Fibroblast of lung (primary cell): ENCODE data around the gene EBF3. TPM values are rescaled to one million over a fixed set of nuclear protein-coding genes. Genes with fewer than 3 reads are reported as not detected.

ENCODE experiments used
- DNase-seq, 2 donors: peaks; one replicate each; pipeline versions ENCODE4 v3.0.0 to v3.0.0-alpha.2; 2010; ENCODE audit warnings: low read depth in 2 of 2
- H2AFZ ChIP-seq: 2 replicates; pipeline ENCODE4 v1.5.1; 2012; ENCODE audit warnings: low read length, control low read depth, inconsistent platforms
- H3K27ac ChIP-seq: 2 replicates; pipeline ENCODE4 v1.5.1; 2011; ENCODE audit warnings: low read length, control low read depth; ENCODE audit not compliant: insufficient read depth
- H3K27me3 ChIP-seq: 2 replicates; pipeline ENCODE4 v1.5.1; 2011; ENCODE audit warnings: mild to moderate bottlenecking, low read length; ENCODE audit not compliant: control insufficient read depth, insufficient read depth
- H3K36me3 ChIP-seq: 2 replicates; pipeline ENCODE4 v1.5.1; 2011; ENCODE audit warnings: low read length; ENCODE audit not compliant: control insufficient read depth, insufficient read depth
- H3K4me1 ChIP-seq: 2 replicates; pipeline ENCODE4 v1.5.1; 2011; ENCODE audit warnings: low read length; ENCODE audit not compliant: control insufficient read depth, insufficient read depth; ENCODE audit errors: extremely low read depth
- H3K4me2 ChIP-seq: 2 replicates; pipeline ENCODE4 v1.5.1; 2011; ENCODE audit warnings: low read length, control low read depth; ENCODE audit not compliant: insufficient read depth; ENCODE audit errors: extremely low read depth
- H3K4me3 ChIP-seq, 4 experiments: fragments of 200-600 bp in 1 of 4; sonication (generic) in 1 of 4; replicated peaks in 1 of 4; 2 replicates each; pipeline ENCODE4 v1.5.1; 2011 to 2016; ENCODE audit warnings: low read length in 4 of 4, low read depth in 3 of 4, mild to moderate bottlenecking in 3 of 4, control low read depth in 2 of 4, inconsistent platforms in 1 of 4, mixed read lengths in 1 of 4; ENCODE audit not compliant: insufficient read depth in 1 of 4; ENCODE audit errors: control extremely low read depth in 1 of 4
- H3K79me2 ChIP-seq: 2 replicates; pipeline ENCODE4 v1.5.1; 2012; ENCODE audit warnings: mild to moderate bottlenecking, low read length, inconsistent platforms; ENCODE audit not compliant: control insufficient read depth, insufficient read depth
- H3K9ac ChIP-seq: 2 replicates; pipeline ENCODE4 v1.5.1; 2011; ENCODE audit warnings: mild to moderate bottlenecking, low read length, control low read depth; ENCODE audit not compliant: insufficient read depth
- H3K9me3 ChIP-seq: 2 replicates; pipeline ENCODE4 v1.5.1; 2012; ENCODE audit warnings: low read depth, low read length; ENCODE audit not compliant: control insufficient read depth, insufficient read depth
- H4K20me1 ChIP-seq: 2 replicates; pipeline ENCODE4 v1.5.1; 2011; ENCODE audit warnings: low read length; ENCODE audit not compliant: control insufficient read depth, insufficient read depth; ENCODE audit errors: extremely low read depth
- CTCF ChIP-seq, 2 donors: IDR thresholded peaks in 1 of 2; conservative IDR thresholded peaks in 1 of 2; 1 replicate in 1 of 2; 2 replicates in 1 of 2; pipeline ENCODE4 v1.5.1; 2011 to 2012; ENCODE audit warnings: low read length in 2 of 2, control low read depth in 1 of 2, inconsistent platforms in 1 of 2, low read depth in 1 of 2, mild to moderate bottlenecking in 1 of 2
- EZH2 ChIP-seq: IDR thresholded peaks from 2 replicates; pipeline ENCODE4 v1.5.1; 2012; ENCODE audit warnings: low read length, control low read depth, mild to moderate bottlenecking; ENCODE audit errors: missing control alignments
- polyA plus RNA-seq, 2 donors: library from polyadenylated mRNA; depleted of rRNA in 1 of 2; stranded (reverse) in 1 of 2; unstranded in 1 of 2; fragments of >200 nt; gene quantifications; 2 replicates each; pipeline ENCODE4 v1.2.1, GENCODE V29; 2011 to 2012; ENCODE audit warnings: missing spikeins in 1 of 2
- total RNA-seq: library from RNA; depleted of rRNA; stranded (reverse); fragments of >200 nt; gene quantifications from 2 replicates; pipeline ENCODE4 v1.2.1, GENCODE V29; 2014

Gene EBF3
- total and polyA plus RNA-seq, 2 donors (not counting 1 experiment from before 2014, with no cell fraction given) = 0.12 to 0.17 TPM

GRCh38 chr10:129864082-129864481 is 100.0 kb downstream of the EBF3 start:
- Histone ChIP-seq H2AFZ (no peak overlapping the region), H3K4me1 (no peaks in the 10 kb centered on the region), H3K9ac (no peak overlapping the region), H3K79me2 (no peaks in the 10 kb centered on the region), H3K4me2 (no peak overlapping the region), H3K27ac (no peak overlapping the region), H3K36me3 (no peaks in the 10 kb centered on the region), H3K27me3 (no peaks in the 10 kb centered on the region), H3K9me3 (no peaks in the 10 kb centered on the region), H3K4me3 (no peak overlapping the region), H4K20me1 (no peaks in the 10 kb centered on the region)
- TF ChIP-seq EZH2 = no peak
- no peak for TF ChIP-seq CTCF (conservative IDR thresholded peaks at IDR 0.05 in 1 of 2, IDR thresholded peaks at IDR 0.05 in 1 of 2; ENCODE audit: low read depth in 1 of 2, low read length in 2 of 2)
- DNase-seq = no peak

GRCh38 chr10:129863201-129863663 is 100.8 kb downstream of the EBF3 start:
- no peak for TF ChIP-seq CTCF (conservative IDR thresholded peaks at IDR 0.05 in 1 of 2, IDR thresholded peaks at IDR 0.05 in 1 of 2; ENCODE audit: low read depth in 1 of 2, low read length in 2 of 2)
- no peak for TF ChIP-seq EZH2
- H3K27me3 ChIP-seq = no peaks in the 10 kb centered on the region
- H4K20me1 ChIP-seq = no peaks in the 10 kb centered on the region
- no peak overlapping the region for H3K9ac ChIP-seq
- no peaks in the 10 kb centered on the region for H3K9me3 ChIP-seq
- H3K4me2 ChIP-seq = no peak overlapping the region
- no peak for DNase-seq
- no peak overlapping the region for H2AFZ ChIP-seq
- H3K27ac ChIP-seq = no peak overlapping the region
- no peak overlapping the region for H3K4me3 ChIP-seq
- no peaks in the 10 kb centered on the region for H3K79me2 ChIP-seq
- no peaks in the 10 kb centered on the region for H3K36me3 ChIP-seq
- no peaks in the 10 kb centered on the region for H3K4me1 ChIP-seq

GRCh38 chr10:129861776-129862531 is 102.1 kb downstream of the EBF3 start:
- Histone ChIP-seq H2AFZ (no peak overlapping the region), H3K4me2 (no peak overlapping the region), H3K9me3 (no peaks in the 10 kb centered on the region), H3K27me3 (no peaks in the 10 kb centered on the region), H4K20me1 (no peaks in the 10 kb centered on the region), H3K9ac (no peak overlapping the region), H3K36me3 (no peaks in the 10 kb centered on the region), H3K4me3 (no peak overlapping the region), H3K4me1 (no peaks in the 10 kb centered on the region), H3K27ac (no peak overlapping the region), H3K79me2 (no peaks in the 10 kb centered on the region)
- no peak for DNase-seq
- TF ChIP-seq EZH2 (no peak), CTCF (conservative IDR thresholded peaks at IDR 0.05 in 1 of 2, IDR thresholded peaks at IDR 0.05 in 1 of 2; ENCODE audit: low read depth in 1 of 2, low read length in 2 of 2) (no peak)
